ENCODE data around the gene UBE2V1.

UBE2V1 gene

GRCh38 chr20:50115041-50115512 is 2.1 kb upstream of the UBE2V1 start:
- H3K4me3 ChIP-seq (replicated peaks; ENCODE audit: low read depth, low read length) = peak overlapping the region; percentile 58
- TF ChIP-seq CTCF (IDR thresholded peaks at IDR 0.05; ENCODE audit: low read depth, low read length, missing control alignments) = no peak
- no peak for DNase-seq (ENCODE audit: extremely low read depth, low read depth)

DNA sequence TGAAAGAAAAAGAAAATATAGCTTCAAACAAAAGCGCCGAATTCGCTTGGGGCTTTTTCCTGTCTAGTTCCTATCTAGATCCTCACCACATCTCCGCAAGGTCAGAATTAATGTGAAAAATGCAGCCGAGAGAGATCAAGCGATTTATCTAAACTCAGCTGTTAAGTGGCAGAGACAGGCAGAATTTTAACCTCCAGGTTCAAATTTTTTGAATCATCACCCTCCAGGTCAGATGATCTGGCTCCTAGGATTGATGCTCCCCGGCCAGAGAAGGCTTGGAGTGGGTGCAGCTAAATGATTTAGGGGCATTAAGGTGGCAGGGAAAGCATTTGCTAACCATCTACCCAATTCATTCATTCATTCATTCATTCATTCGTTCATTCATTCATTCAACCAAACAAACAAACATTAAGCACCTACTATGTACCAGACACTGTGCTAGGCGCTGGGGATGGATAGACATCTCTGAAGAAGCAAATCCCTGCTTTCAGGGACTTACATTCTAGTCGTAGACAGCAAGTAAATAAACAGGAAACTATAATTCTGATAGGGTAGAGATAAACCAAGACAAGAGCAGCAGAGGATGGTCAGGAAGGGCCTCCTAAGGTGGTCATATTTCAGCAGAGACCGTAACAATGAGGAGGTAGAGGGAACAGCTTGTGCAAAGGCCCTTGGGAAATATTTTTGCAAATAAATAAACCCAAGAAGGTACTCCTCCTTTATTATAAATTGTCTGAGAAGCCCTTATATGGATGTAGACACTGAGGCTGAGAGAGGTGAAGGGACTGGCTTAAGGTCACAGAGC is 672 bp upstream of the UBE2V1 start:
- TF ChIP-seq CTCF (IDR thresholded peaks at IDR 0.05; ENCODE audit: low read depth, low read length, missing control alignments) = no peak
- no peak for DNase-seq (ENCODE audit: extremely low read depth, low read depth)

GRCh38 chr20:50111829-50112495 is 988 bp downstream of the UBE2V1 start:
- H3K4me3 ChIP-seq (replicated peaks; ENCODE audit: low read depth, low read length) = peak overlapping the region; percentile 83
- no peak for TF ChIP-seq CTCF (IDR thresholded peaks at IDR 0.05; ENCODE audit: low read depth, low read length, missing control alignments)
- no peak for DNase-seq (ENCODE audit: extremely low read depth, low read depth)

More for the DNA sequence above, 672 bp upstream of the UBE2V1 start:
- peak overlapping the region; percentile 83 for H3K4me3 ChIP-seq (replicated peaks; ENCODE audit: low read depth, low read length)

GRCh38 chr20:50111120-50111828 is 1.7 kb downstream of the UBE2V1 start:
- TF ChIP-seq CTCF (IDR thresholded peaks at IDR 0.05; ENCODE audit: low read depth, low read length, missing control alignments) = no peak
- peak overlapping the region; percentile 83 for H3K4me3 ChIP-seq (replicated peaks; ENCODE audit: low read depth, low read length)
- DNase-seq (ENCODE audit: extremely low read depth, low read depth) = no peak

DNA sequence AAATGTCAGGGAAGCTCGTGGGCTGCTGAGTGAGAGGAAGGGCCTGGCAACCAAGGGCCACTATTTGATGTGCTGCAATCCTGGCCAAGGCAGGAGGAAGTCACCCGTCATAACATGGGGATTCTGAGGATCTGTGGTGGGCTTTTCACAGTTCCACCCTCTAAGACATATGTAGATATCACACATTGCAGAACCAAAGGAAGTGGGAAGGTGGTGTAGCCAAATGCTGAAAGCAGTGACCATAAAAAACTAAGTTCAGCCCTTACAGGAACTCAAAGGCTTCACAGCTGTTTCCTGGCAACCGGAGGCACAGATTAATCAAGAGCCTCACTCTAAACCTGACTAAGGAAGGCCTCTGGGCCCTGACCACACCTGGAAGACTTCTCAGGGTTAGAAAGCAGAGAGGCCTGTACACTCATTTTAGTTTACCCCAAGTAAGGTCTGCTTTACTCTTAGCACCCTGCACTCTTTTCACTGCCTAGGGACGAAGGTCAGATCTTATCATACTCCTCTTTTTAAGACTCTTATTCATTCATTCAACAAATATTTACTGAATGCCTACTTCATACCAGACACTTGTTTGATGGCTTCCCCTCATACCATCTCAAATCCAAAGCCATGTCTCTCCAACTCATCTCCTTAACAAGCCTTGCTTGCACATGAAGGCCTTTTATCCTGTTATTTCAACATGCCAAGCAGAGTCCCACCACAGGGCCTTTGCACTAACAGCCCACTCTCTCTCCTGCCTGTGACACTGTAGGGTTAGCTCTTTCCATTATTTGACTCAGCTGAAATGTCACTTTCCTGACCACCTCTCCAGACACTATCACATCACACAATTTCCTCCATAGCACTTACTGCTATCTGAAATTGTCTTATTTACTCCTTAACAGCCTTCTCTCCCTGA is 2.6 kb downstream of the UBE2V1 start:
- TF ChIP-seq CTCF (IDR thresholded peaks at IDR 0.05; ENCODE audit: low read depth, low read length, missing control alignments) = no peak
- peak overlapping the region; percentile 83 for H3K4me3 ChIP-seq (replicated peaks; ENCODE audit: low read depth, low read length)
- no peak for DNase-seq (ENCODE audit: extremely low read depth, low read depth)
